Activated naive CD4-positive, alpha-beta T cell treated with Interleukin-2 at 50 U/mL for 16 hours (primary cell): ENCODE data around the gene ATG13.
A peak's percentile ranks its signal among the peaks of the same experiment; 100 is the strongest.
"Not testable (repeated sequence)": the region's sequence is repeated elsewhere in the genome, so short reads cannot be mapped to it uniquely, and the experiment has no call there.

ENCODE experiments used
- DNase-seq: peaks from one replicate; pipeline ENCODE4 v3.0.0-alpha.2; 2020

Gene ATG13

DNA sequence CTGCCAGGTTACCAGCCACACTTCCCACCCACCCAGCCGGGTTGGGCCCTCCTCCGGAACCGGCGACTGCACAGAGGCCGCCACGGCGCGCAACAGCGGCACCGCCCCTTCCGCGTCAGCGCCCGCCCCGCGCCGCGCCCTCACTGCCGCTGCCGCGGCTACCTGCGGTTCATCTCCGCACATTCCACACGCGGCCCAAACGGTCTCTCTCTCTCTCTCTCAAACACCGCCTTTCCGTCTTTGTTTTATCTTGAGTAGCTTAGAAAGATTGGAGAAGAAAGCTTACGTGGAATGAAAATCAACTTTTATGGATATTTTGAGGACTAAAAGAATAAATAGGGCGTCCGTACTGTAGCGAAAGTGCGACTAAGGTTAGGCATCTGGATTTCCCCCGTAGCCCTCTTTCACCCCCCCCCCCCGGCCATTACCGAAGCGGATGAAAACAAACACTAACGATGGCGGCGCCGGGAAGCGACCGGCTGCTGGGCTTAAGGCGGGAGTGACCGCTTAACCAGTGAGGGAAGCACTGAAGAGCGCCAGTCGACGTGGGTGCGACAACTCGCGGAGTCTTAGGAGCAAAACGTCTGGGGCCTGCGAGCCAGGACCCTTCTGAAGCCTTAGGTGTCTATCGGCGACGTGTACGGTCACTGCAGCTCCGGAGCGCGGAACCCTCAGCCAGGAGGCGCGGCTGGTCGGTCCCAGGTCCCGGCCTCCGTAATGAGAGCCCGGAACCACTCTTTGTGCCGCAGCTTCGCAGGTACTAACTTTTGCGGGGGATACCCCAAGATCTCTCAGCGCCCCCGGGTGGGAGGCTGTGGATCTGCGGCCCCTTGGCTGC, at the start of gene ATG13, which contains the start of gene HARBI1:
Gene ATG13 (plus strand): TSS at position 420 of the 838 bp plus-strand sequence. CDS start 26,739 bp downstream, outside the sequence.
Gene HARBI1 (minus strand): TSS at position 94 of the 838 bp plus-strand sequence. CDS start 990 bp downstream, outside the sequence.
- peak; percentile 95 for DNase-seq

DNA sequence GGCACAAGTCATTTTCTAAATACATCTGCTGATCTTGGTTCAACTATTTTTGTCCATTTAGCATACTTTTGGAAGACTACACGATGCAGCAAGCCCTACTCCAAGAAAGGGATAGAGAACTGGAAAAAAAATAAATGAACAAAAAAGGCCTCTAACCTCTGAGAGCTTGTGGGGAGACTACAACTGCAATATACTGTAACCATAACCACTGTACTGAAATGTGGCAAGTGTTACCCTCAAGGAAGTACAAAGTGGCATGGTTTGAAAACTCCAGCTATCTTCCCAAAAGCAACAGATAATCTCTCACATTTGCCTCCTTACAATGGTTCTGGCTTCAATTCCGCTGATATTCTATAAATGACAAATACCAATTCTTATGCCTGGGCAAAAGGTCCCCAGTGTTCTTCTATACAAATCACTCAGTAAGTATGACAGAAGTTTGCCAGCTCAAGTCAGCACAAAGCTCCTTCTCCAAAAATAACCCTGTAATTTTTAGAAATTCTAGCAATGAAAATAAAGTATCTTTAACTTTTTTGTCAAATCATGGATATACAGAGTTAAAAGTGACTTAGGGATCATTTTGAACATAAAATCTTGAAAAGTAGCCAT, 46.5 kb upstream of the ATG13 start:
- DNase-seq: no peak

GRCh38 chr11:46574656-46575055, 42.7 kb upstream of the ATG13 start:
- DNase-seq: no peak

- DNase-seq: no peak
Observed at GRCh38 chr11:46577058-46577457, 40.3 kb upstream of the ATG13 start.

GRCh38 chr11:46582588-46582987, 34.8 kb upstream of the ATG13 start:
- DNase-seq: no peak

DNA sequence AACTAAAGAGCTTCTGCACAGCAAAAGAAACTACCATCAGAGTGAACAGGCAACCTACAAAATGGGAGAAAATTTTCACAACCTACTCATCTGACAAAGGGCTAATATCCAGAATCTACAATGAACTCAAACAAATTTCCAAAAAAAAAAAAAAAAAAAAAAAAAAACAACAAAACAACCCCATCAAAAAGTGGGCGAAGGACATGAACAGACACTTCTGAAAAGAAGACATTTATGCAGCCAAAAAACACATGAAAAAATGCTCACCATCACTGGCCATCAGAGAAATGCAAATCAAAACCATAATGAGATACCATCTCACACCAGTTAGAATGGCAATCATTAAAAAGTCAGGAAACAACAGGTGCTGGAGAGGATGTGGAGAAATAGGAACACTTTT, 33.8 kb upstream of the ATG13 start:
- DNase-seq: not testable (repeated sequence)

DNA sequence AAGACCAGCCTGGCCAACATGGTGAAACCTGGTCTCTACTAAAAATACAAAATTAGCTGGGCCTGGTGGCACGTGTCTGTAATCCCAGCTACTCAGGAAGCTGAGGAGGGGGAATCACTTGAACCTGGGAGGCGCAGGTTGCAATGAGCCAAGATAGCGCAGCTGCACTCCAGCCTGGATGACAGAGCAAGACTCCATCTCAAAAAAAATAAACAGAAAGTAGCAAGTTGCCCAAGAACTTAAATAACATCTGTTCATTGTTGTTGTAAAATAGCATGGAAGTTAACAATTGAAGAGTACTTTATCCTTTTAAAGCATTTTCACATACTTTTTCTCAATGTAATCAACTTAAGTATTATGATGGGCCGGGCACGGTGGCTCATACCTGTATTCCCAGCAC, 29.2 kb upstream of the ATG13 start:
- DNase-seq: no peak

DNA sequence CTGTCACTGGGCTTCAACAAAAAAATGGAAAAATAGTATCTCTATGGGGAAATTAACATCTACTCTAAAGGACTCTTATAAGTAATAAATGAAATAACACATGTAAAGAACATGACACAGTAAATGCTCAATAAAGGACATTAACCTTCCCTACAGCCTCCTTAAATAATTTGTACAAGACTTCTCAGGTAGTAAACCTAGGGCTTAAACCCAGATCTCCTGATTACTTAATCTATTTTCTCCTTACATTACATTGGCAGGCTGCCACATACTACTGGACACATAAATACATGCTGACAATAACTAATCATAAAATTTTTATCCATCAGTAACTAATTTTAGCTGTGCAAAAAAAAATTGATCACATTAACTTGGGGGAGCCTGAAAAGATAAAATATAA, 28.4 kb upstream of the ATG13 start:
- no peak for DNase-seq

- no peak for DNase-seq
Observed at GRCh38 chr11:46590740-46591605, 26.4 kb upstream of the ATG13 start.

- DNase-seq: peak; percentile 89
Observed at GRCh38 chr11:46593550-46594373, 23.6 kb upstream of the ATG13 start, which contains the start of gene AMBRA1. Gene AMBRA1 (minus strand): TSS chr11:46594023. CDS start chr11:46548380, 45,643 bp downstream.

DNA sequence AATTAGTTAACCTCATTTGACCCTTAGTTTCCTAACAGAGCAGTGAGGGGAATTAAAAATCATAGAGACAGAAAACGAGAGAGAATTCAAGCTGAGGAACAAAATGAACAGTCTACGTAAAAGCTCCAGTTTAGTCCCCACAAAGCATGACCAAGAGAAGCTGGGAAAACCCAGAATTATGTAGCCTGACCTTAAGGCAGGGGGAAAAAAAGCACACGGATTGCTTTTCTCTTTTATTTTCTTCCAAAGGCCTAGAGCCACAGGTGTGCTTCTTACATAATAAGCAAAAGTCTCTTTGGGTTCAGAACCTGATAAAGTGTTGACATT, 23.0 kb upstream of the ATG13 start:
- DNase-seq: no peak

DNA sequence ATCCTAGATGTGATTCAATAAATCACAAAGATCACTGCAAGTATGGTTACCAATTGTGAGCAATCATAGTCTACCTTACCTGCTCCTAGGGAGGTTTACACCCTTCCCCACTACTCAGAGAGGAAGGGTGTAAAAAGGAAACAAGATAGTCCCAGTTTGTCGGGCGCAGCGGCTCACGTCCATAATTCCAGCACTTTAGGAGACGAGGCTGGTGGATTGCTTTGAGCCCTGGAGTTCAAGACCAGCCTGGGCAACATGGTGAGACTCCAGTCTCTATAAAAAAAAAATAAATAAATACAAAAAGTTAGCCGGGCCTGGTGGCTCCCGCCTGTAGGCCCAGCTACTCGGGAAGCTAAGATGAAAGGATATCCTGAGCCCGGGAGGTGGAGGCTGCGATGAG, 22.6 kb upstream of the ATG13 start:
- DNase-seq: no peak

DNA sequence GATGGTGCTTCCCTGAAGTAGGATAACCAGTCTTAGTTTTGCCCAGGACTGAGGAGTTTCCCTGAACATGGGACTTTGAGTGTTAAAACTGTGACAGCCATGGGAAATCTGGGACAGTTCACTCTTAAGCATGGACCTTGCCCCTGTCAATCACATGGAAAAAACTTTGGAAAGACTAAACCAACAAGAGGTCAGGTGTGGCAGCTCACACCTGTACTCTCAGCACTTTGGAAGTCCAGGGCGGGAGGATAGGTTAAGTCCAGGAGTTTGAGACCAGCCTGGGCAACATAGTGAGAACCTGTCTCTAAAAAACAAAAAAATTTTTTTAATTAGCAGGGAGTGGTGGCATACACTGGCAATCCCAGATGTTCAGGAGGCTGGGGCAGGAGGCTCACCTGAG, 20.2 kb upstream of the ATG13 start:
- no peak for DNase-seq

DNA sequence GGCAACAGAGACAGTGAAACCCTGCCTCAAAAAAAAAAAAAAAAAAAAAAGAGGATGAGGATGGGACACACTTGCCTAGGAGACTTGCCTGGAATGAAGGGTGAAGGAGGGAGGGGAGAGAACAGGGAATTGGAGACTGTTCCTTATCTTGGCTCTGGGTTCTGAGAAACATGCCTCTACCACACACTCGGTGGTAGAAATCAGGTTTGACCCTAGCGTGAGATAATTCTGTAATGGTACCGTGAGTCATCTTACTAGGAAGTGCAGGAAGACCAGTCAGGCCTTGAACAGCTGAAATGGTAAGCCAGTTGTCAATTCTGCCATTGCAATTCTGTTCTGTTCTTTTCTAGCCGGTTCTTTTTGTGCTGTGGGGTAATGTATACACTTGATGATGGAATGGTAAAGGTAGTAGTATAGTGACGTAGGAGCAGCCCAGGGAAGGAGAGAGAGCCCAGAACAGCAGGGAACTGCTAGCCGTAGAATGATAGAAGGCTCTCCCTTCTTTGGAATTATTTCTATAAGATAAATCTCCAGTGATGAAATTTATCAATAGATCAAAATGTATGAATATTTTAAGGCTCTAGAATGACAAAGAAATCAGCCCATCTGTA, 19.6 kb upstream of the ATG13 start:
- DNase-seq: no peak

- no peak for DNase-seq
Observed at GRCh38 chr11:46599340-46600193, 17.8 kb upstream of the ATG13 start.

DNA sequence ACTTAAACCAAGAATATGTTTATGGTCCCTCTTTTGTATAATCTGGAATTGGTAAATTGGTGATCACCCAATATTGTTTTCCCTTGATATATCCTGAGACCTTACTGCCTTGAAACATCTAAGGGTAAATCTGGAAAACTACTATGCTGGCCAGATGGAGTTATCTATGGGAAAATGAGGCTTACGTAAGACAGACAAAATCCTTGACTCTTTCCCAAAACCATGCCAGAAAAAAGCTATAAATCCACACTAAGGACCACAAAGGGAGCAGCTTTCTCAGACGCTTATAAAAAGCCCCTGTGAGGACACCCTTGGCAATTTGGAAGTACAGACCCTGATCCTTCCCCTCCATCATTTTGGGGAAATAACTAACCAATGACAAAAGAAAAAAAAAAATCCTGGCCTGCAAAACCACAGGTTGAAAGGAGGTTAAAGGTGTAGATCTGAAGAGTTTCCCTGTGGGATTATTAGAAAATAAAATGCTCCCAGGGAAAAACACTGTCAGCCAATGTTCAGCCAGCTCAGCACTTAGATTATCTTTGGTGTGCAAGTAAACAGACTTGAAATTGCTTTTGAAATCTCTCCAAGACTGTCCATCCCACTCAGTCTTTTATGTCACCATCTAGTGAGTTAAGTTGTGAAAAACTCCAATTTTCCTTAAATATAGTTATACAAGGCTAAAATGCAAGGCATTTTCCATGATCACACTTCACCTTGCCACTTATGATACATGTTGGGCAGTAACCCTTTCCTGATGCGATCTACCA, 17.0 kb upstream of the ATG13 start:
- no peak for DNase-seq

GRCh38 chr11:46601129-46601528, 16.2 kb upstream of the ATG13 start:
- DNase-seq: no peak

GRCh38 chr11:46603704-46604308, 13.5 kb upstream of the ATG13 start:
- DNase-seq: no peak

GRCh38 chr11:46604796-46605195, 12.6 kb upstream of the ATG13 start:
- no peak for DNase-seq

- no peak for DNase-seq
Observed at GRCh38 chr11:46607516-46607915, 9.8 kb upstream of the ATG13 start.
